Measurements from ENCODE around the gene ELL2. TPM values are rescaled to one million over a fixed set of nuclear protein-coding genes. Genes with fewer than 3 reads are reported as not detected.

ELL2 gene
- polyA plus RNA-seq, 1 of the 3 experiments (the other 2 are of a cell fraction): 18.4 TPM

DNA sequence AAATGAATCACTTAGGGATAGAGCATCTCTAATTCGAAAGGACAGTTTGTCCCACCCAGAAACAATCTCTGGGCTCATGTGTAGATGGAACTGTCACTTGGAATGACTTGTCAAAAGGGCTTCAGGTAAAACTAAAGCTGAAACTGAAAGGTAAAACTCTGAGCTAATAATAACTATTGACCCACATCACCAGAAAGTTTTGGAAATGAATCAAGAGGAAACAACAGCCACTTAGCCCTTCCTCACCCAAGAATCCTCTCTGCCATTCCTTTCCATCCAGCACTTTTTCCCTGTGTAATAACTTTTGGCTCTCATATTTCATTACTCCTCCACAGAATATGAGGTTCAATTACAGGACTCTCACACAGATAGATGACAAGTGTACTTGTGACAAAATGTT lies 125.1 kb downstream of the ELL2 start:
- no peaks in the 10 kb centered on the region for H3K9me3 ChIP-seq
- no peaks in the 10 kb centered on the region for H4K20me1 ChIP-seq (ENCODE audit: insufficient read depth)
- no peaks in the 10 kb centered on the region for H3F3A ChIP-seq (replicated peaks; ENCODE audit: insufficient read depth)
- 95% methylated on average over 1 of the region's 1 CpG for WGBS (ENCODE audit: low lambda C conversion rate)
- no peaks in the 10 kb centered on the region for H3K36me3 ChIP-seq (replicated peaks in 1 of 2; ENCODE audit: control insufficient read depth in 1 of 2, insufficient read depth in 2 of 2, low read length in 1 of 2)
- H3K4me2 ChIP-seq: no peak overlapping the region
- H3K79me2 ChIP-seq (ENCODE audit: insufficient read depth): no peaks in the 10 kb centered on the region
- H2AFZ ChIP-seq (ENCODE audit: low read depth): no peak overlapping the region
- no peaks in the 10 kb centered on the region for H3K27me3 ChIP-seq (ENCODE audit: insufficient read depth)
- no peak overlapping the region for H3K4me3 ChIP-seq (ENCODE audit: low read depth in 2 of 2, low read length in 1 of 2)
- ChIA-PET POLR2A (no interaction called here), CTCF (interaction anchor here (1.2 to 3.1 kb wide), 2 partner anchors 10 to 55 kb away, joined by 5 to 17 read pairs; no protein-coding TSS in a partner anchor)
- DNase-seq: no peak
- H3K9me2 ChIP-seq: no peaks in the 10 kb centered on the region
- H3K27ac ChIP-seq (ENCODE audit: low read depth in 2 of 2, low read length in 1 of 2): no peak overlapping the region
- peaks cover 0 to 9% of the 10 kb centered on the region in 2 experiments; a peak in 1 of 4 replicates for H3K4me1 ChIP-seq (ENCODE audit: control insufficient read depth in 1 of 2, insufficient read depth in 2 of 2, low read depth in 1 of 2, low read length in 1 of 2)
- TF ChIP-seq FOXM1 (IDR thresholded peaks at IDR 0.05; ENCODE audit: low read depth) (no peak), FOSL2 (IDR thresholded peaks at IDR 0.05; ENCODE audit: borderline replicate concordance, low read depth) (no peak), FOXJ3 (CRISPR knock-in tag; IDR thresholded peaks at IDR 0.05) (no peak), ELF1 (IDR thresholded peaks at IDR 0.05) (no peak), NFIC (IDR thresholded peaks at IDR 0.05; ENCODE audit: borderline replicate concordance) (no peak), GABPA (IDR thresholded peaks at IDR 0.05; ENCODE audit: low read depth) (no peak), ZBTB33 (IDR thresholded peaks at IDR 0.05; ENCODE audit: borderline replicate concordance, low read depth) (no peak), USF2 (IDR thresholded peaks at IDR 0.05; ENCODE audit: borderline replicate concordance, low read depth, low read length) (no peak), MAX (IDR thresholded peaks at IDR 0.05; ENCODE audit: low read depth) (no peak), GATA2 (CRISPR knock-in tag; IDR thresholded peaks at IDR 0.05) (no peak), SMC3 (IDR thresholded peaks at IDR 0.05; ENCODE audit: low read depth, low read length) (no peak), IRF3 (IDR thresholded peaks at IDR 0.05; ENCODE audit: low read depth, low read length) (no peak), TCF12 (IDR thresholded peaks at IDR 0.05) (no peak), JUND (IDR thresholded peaks at IDR 0.05) (no peak), RFX5 (IDR thresholded peaks at IDR 0.05; ENCODE audit: low read length) (no peak), POLR2AphosphoS5 (IDR thresholded peaks at IDR 0.05; ENCODE audit: low read depth, low read length) (no peak), EZH2phosphoT487 (IDR thresholded peaks at IDR 0.05; ENCODE audit: borderline replicate concordance, low read depth) (no peak), TAF1 (IDR thresholded peaks at IDR 0.05; ENCODE audit: borderline replicate concordance, low read depth, low read length) (no peak), RCOR1 (IDR thresholded peaks at IDR 0.05; ENCODE audit: low read length) (no peak), EP300 (IDR thresholded peaks at IDR 0.05; ENCODE audit: borderline replicate concordance in 1 of 2, low read depth in 1 of 2, low read length in 1 of 2) (no peak)
- H3K9ac ChIP-seq: no peak overlapping the region

Measured in SK-N-SH (cell line).